Mucosa of descending colon (tissue), 3 donors: ENCODE data around the gene CDKAL1. TPM values are rescaled to one million over a fixed set of nuclear protein-coding genes. Genes with fewer than 3 reads are reported as not detected.

Experiments used
- ATAC-seq: fragments of 200-7000 bp; cut with Tn5 transposase; one replicate; pipeline ENCODE4 v1.9.1; 2020; ENCODE audit warnings: mild to moderate bottlenecking, moderate library complexity
- DNase-seq, 3 donors: peaks; one replicate each; pipeline ENCODE4 v3.0.0-alpha.2; 2020
- H3K36me3 ChIP-seq: fragments of 200-600 bp; one replicate; pipeline ENCODE4 v1.8.0; 2021; ENCODE audit warnings: low read depth, mild to moderate bottlenecking
- H3K4me1 ChIP-seq: fragments of 200-600 bp; one replicate; pipeline ENCODE4 v1.8.0; 2021; ENCODE audit warnings: low read depth, mild to moderate bottlenecking
- H3K4me3 ChIP-seq: fragments of 200-600 bp; one replicate; pipeline ENCODE4 v1.8.0; 2021; ENCODE audit warnings: mild to moderate bottlenecking
- H3K9me3 ChIP-seq: fragments of 200-600 bp; one replicate; pipeline ENCODE4 v1.8.0; 2021; ENCODE audit warnings: mild to moderate bottlenecking
- intact Hi-C, 2 donors: fragments of 100-400 bp; cut with DNase I in 1 of 2; cut with micrococcal nuclease in 1 of 2; formaldehyde crosslinking; loops; one replicate each; pipeline versions ENCODE4 v1.11.0 to v1.11.1; 2022; cut with DNase I, micrococcal nuclease
- total RNA-seq, 3 donors: library from RNA; stranded (reverse); fragmentation: NEBNext Ultra II Directional in 2 of 3; extraction: Animal tissue kit (Norgen Biotek cat#: 25700) in 2 of 3; gene quantifications; one replicate each; pipeline versions ENCODE4 v1.2.1 to v1.2.4, GENCODE V29; 2021 to 2023
- TF ChIP-seq, protein P1 (sequence below): fragments of 200-600 bp; IDR thresholded peaks from one replicate; pipeline ENCODE4 v1.8.0; 2022; ENCODE audit warnings: antibody characterized with exemption, mild to moderate bottlenecking
- donor health status: DM: no; HTN: no; CAD: no; lungs with moderate emphysema.
- donor health status: DM: no; HTN: no; CAD: no.
- donor health status: DM: no; HTN: yes; CAD: no.

The CDKAL1 gene
- total RNA-seq, 3 donors from 2014 or later = 13.4 to 15.5 (median 15.3) TPM

DNA sequence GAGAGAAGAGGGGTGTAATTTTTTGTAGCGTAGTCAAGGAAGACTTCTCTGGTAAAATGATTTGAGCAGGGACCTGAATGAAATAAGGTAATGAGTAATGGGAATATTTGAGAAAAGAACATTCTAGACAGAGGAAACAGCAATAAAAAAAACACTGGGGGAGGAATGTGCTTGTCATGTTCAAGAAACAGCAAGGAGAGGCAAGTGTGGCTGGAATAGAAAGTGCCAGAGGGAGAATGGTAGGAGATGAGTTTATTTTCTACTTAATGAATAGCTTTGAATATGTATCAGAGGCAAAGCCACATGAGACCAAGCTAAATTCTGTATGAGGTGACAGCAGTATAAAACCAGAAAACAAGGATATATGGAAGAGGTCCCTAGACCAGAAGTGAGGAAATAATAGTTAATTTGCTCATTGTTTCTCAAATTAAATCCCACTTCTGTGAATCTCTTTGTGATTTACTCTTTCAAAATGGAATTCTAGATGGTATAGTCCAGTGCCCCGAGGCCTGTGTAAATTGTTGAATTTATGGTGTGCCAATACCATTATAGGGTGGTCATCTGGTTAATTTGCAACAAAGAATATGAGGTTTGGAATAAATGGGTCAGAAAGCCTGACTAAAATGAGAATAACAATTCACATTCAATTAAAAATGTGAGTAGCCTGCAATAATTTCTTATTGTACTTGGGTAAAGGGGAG lies 170.2 kb downstream of the CDKAL1 start:
- no peaks in the 10 kb centered on the region for H3K36me3 ChIP-seq
- intact Hi-C loops = no loop called here
- H3K9me3 ChIP-seq = no peaks in the 10 kb centered on the region
- ATAC-seq (no peak), DNase-seq (no peak)
- peaks cover 28% of the 10 kb centered on the region for H3K4me1 ChIP-seq
- H3K4me3 ChIP-seq = no peak overlapping the region
- TF ChIP-seq, protein P1, sequence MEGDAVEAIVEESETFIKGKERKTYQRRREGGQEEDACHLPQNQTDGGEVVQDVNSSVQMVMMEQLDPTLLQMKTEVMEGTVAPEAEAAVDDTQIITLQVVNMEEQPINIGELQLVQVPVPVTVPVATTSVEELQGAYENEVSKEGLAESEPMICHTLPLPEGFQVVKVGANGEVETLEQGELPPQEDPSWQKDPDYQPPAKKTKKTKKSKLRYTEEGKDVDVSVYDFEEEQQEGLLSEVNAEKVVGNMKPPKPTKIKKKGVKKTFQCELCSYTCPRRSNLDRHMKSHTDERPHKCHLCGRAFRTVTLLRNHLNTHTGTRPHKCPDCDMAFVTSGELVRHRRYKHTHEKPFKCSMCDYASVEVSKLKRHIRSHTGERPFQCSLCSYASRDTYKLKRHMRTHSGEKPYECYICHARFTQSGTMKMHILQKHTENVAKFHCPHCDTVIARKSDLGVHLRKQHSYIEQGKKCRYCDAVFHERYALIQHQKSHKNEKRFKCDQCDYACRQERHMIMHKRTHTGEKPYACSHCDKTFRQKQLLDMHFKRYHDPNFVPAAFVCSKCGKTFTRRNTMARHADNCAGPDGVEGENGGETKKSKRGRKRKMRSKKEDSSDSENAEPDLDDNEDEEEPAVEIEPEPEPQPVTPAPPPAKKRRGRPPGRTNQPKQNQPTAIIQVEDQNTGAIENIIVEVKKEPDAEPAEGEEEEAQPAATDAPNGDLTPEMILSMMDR = no peak

DNA sequence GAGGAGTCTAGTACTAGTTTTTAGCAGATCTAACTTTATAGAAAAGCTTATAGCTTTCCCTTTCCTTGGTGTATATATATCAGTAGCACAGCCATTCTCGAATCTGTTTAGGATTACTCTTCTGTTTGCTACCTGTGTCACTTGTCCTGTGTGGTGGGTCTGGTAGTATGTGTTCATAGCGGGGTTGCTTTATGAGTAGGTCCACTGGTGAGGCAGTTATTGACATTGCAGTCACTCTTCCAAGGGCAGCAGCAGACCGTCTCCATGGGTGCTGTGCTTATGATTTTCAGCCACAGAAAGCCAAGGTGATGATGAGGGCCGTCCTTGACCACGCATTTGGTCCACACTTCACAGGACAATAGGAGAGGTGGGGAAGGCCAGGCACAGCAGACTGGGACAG lies 171.5 kb downstream of the CDKAL1 start:
- DNase-seq (no peak), ATAC-seq (no peak)
- no peaks in the 10 kb centered on the region for H3K36me3 ChIP-seq
- intact Hi-C loops = no loop called here
- TF ChIP-seq, protein P1 = no peak
- H3K4me1 ChIP-seq = peaks cover 28% of the 10 kb centered on the region
- H3K9me3 ChIP-seq = no peaks in the 10 kb centered on the region
- no peak overlapping the region for H3K4me3 ChIP-seq

DNA sequence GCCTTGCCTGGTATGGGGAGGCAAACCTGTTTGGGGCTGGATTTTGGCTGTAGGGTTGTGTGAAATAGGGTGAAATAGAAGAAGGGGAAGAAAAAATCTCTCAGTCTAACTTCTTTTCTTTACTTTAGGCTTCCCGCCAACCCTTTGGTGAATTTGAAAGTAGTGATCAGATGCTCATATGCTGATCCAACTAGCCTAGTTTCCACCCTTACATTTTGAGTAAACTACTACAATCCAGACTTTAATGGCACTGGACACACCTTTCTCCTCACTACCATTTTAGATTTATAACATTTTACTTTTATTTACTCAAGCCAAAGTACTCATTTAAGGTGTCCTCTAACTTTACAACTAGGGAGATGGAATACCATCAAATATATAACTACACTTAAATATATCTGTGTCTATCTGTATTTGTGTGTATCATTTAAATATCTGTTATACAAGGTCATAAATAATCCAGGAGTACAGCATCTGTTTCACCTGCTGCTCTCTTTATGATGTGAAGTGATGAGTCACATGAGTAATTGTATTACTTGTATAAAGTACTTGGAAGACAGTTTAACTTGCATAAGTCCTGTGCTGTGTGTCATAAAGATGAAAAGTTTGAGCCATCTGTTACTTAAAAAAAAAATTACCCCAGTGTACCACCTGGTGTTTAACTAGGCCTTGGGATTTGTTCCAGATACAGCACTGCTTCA lies 172.1 kb downstream of the CDKAL1 start:
- TF ChIP-seq, protein P1 = no peak
- intact Hi-C loops = no loop called here
- Histone ChIP-seq H3K4me3 (no peak overlapping the region), H3K4me1 (peaks cover 34% of the 10 kb centered on the region), H3K36me3 (no peaks in the 10 kb centered on the region), H3K9me3 (no peaks in the 10 kb centered on the region)
- ATAC-seq (peak; percentile 85), DNase-seq (peak in 1 of 3 donors; percentile 14)

DNA sequence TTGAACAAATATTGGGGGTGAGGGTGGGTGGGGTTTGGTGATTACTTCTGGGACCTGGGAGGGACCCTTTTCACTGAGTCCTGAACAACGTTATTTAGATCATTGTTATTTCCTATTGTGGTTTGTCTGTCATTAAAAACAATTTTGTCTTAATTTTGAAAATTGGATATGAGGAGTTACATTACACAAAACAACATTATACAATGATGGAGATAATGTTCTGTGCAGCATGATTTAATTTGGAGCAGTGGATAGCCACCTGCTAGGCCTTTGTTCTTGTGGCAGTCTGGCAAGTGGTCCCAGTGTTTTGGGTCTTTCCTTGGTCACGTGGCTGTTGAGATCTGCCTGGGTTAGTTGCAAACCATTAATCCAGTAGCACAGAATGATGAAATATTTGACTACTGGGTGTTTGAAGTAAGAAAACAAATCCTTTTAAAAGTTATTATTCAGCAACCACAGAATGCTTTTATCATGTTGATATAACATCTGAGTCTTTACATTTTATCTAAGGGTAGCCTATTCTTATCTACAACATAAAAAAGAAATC lies 172.8 kb downstream of the CDKAL1 start:
- Histone ChIP-seq H3K9me3 (no peaks in the 10 kb centered on the region), H3K4me3 (no peak overlapping the region), H3K36me3 (no peaks in the 10 kb centered on the region), H3K4me1 (peaks cover 34% of the 10 kb centered on the region)
- DNase-seq = no peak
- intact Hi-C loops = no loop called here
- TF ChIP-seq, protein P1 = no peak
- peak; percentile 39 for ATAC-seq

DNA sequence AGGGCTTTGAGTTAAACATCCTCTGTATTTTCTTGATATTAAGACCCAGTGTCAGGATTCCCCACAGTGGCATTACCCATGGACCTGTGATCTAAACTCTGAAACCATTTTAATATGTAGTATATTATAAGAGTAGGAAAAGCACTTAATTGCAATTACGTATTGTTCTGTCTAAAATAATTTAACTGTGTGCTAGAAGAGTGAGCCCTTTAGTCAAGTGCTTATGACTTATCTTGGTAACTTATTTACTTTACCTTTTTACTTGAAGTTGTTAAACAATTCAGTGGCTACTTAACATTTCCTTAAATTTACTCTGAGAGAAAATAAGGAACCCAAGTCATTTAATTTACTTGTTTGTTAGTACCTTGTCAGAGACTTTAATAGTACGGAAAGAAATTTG lies 173.6 kb downstream of the CDKAL1 start:
- ATAC-seq (no peak), DNase-seq (no peak)
- Histone ChIP-seq H3K9me3 (no peaks in the 10 kb centered on the region), H3K4me3 (no peak overlapping the region), H3K36me3 (no peaks in the 10 kb centered on the region), H3K4me1 (peaks cover 34% of the 10 kb centered on the region)
- intact Hi-C loops = no loop called here
- TF ChIP-seq, protein P1 = no peak
